Epithelial cell of esophagus (primary cell): Measurements from ENCODE around the gene SLC12A3.

Experiments used
- DNase-seq: peaks from one replicate; pipeline ENCODE4 v3.0.0; 2010; ENCODE audit warnings: low read depth
- H3K4me3 ChIP-seq: 2 replicates; pipeline ENCODE4 v1.5.1; 2011; ENCODE audit warnings: mild to moderate bottlenecking, low read length, control low read depth
- CTCF ChIP-seq: IDR thresholded peaks from 2 replicates; pipeline ENCODE4 v1.5.1; 2011; ENCODE audit warnings: low read depth, mild to moderate bottlenecking, low read length, control low read depth, inconsistent platforms; ENCODE audit not compliant: insufficient read depth; ENCODE audit errors: missing control alignments

The SLC12A3 gene

DNA sequence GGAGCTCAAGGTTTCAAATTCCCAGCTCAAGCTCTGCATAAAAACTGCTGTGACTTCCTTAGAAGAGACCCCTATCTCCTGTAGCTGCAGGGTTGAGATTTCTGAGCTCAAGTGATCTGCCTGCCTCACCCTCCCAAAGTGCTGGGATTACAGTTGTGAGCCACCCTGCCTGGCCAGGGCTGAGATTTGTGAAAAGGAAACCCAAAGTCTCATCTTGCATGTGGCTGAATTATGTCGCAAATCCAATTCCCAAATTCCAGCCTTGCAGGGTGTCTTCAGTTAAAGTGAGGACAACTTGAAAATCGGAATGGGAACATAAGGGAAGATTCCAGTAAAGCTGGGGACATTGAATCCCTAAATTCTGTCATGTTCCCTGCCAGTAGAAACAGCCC is 82.6 kb downstream of the SLC12A3 start:
- H3K4me3 ChIP-seq: no peak overlapping the region
- TF ChIP-seq CTCF: no peak
- DNase-seq: no peak

DNA sequence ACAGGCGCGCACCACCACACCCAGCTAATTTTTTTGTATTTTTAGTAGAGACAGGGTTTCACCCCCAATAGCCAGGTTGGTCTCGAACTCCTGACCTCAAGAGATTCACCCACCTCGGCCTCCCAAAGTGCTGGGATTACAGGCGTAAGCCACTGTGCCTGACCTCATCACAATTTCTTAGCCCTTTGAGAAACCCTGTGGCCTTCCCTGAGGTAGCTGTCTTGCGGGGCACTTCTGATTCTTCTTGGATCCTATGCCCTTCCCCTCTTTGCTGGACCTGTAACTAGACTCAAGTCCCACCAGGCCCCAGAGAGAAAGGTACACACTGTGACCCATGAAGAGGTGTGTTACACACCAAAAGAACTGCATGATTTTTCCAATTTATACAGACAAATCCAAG is 83.2 kb downstream of the SLC12A3 start:
- DNase-seq: no peak
- no peak for TF ChIP-seq CTCF
- H3K4me3 ChIP-seq: no peak overlapping the region

DNA sequence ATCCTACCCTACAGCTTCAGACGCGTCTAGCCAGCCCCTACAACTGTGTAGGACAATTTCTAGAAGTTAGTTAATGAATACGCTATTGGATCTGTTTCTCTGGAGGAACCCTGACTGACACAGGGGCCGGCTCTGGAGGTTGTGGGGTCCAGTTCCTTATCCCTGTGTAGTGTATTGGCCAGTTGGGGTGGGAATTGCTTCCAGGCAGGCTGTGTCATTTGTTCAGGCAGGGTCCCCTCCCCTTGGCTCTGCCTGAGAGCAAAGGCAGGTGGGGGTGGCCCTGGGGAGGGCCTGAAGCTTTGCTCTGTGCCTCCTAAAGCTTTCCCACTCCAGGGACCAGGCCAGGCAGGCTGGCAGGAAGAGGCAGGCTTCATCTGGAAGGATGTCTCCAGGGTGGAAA is 85.0 kb downstream of the SLC12A3 start:
- H3K4me3 ChIP-seq: no peak overlapping the region
- DNase-seq: no peak
- TF ChIP-seq CTCF: no peak

DNA sequence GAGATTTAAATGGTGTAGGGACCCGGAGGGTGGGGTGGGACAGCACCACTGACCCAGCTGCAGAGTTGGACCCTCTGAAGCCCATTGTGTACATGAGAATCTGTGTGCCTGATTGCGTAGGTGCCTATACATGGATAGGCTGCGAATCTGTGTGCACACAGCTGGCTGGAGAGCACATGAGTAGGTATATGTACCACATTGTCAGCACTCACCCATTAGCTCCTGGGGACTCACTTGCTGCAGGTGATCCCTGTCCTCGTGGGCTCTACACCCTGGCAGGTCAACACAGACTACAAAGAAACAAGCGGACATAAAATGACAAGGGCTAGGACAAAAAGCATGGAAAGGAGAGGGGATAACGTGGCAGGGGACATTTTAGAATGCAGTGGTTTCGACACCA is 85.4 kb downstream of the SLC12A3 start:
- H3K4me3 ChIP-seq: no peak overlapping the region
- DNase-seq: no peak
- no peak for TF ChIP-seq CTCF

GRCh38 chr16:56950881-56951771 is 86.1 kb downstream of the SLC12A3 start:
- TF ChIP-seq CTCF: peak; percentile 62
- DNase-seq: peak; percentile 52

DNA sequence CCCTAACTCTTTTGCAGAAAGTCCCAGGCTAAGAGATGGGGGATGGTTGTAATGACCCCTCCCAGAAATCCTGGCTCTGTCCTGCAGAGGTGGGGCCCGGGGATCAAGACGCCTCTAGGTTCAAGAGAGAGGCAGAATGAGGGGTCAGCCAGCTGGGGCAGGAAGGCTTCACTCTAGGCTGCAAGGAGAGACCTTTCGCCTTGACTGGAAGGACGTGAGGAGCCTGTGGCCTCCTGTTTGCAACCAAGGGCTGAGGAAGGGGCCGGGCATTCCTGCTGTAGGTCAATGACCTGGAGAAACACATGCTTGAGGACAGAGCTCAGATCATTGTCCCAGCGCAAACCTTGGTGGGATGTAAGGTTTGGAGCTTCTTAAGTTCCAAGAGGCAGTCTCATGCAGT is 88.0 kb downstream of the SLC12A3 start:
- no peak for TF ChIP-seq CTCF
- no peak for DNase-seq
- no peak overlapping the region for H3K4me3 ChIP-seq

More at GRCh38 chr16:56950881-56951771, 86.1 kb downstream of the SLC12A3 start:
- H3K4me3 ChIP-seq: no peak overlapping the region

DNA sequence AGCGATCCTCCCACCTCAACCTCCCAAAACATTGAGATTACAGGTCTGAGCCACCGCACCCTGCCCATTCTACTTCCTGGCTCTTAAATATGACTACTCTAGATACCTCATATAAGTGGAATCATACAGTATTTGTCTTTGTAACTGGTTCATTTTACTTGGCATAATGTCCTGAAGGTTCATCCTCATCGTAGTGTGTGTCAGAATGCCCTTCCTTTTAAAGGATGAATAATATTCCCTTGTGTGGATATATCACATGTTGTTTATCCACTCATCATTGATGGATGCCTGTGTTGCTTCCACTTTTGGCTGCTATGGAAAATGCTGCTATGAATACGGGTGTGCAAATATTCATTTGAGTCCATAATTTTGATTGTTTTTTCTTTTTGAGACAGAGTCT is 91.1 kb downstream of the SLC12A3 start:
- TF ChIP-seq CTCF: no peak
- H3K4me3 ChIP-seq: no peak overlapping the region
- no peak for DNase-seq
